K562 (cell line): Measurements from ENCODE around the gene GPC2. TPM values are rescaled to one million over a fixed set of nuclear protein-coding genes. Genes with fewer than 3 reads are reported as not detected.

ENCODE experiments used
- ATAC-seq: fragments of 200-7000 bp; cut with Tn5 transposase; 3 replicates; pipeline ENCODE4 v1.9.1; 2020; ENCODE audit warnings: moderate library complexity
- BruUV-seq: library from RNA; stranded (reverse); fragments of 400-500 nt; replicated peaks from 2 replicates; lab custom pipeline; 2021; lab: Mats Ljungman, UMichigan
- CTCF ChIA-PET: fragments of 300-600 bp; formaldehyde crosslinking; extraction: SDS; loops from one replicate; lab custom pipeline; 2021; ENCODE audit warnings: low intra/inter-chr PET ratio; lab: Yijun Ruan, JAX
- POLR2A ChIA-PET: fragments of 300-600, 350-650 bp; sonication (Branson Sonifier 250); formaldehyde crosslinking; extraction: SDS; loops from one replicate; lab custom pipeline; 2021; ENCODE audit warnings: antibody characterized with exemption, inconsistent platforms; lab: Yijun Ruan, JAX
- DNase-seq, 4 experiments: peaks; one replicate each; pipeline versions ENCODE4 v3.0.0 to v3.0.0-alpha.2; 2011 to 2018; ENCODE audit warnings: low spot score in 3 of 4, mixed read lengths in 3 of 4; ENCODE audit errors: extremely low read depth in 1 of 4
- FAIRE-seq: peaks from 2 replicates; lab custom pipeline; 2011; peaks lifted over from hg19 to GRCh38; lab: Jason Lieb, UNC
- H2AFZ ChIP-seq: 2 replicates; pipeline ENCODE4 v1.6.0; 2011; ENCODE audit warnings: low read depth, low read length, control low read depth, inconsistent platforms
- H3K27ac ChIP-seq: fragments of 200-600 bp; 3 replicates; pipeline ENCODE4 v1.8.0; 2011; ENCODE audit warnings: low read depth, mild to moderate bottlenecking, control low read depth, inconsistent platforms, low read length, moderate library complexity, mixed read lengths; ENCODE audit errors: extremely low read depth
- H3K27me3 ChIP-seq, 2 experiments: fragments of 300-600 bp in 1 of 2; 2 replicates in 1 of 2; 3 replicates in 1 of 2; pipeline versions ENCODE4 v1.6.0 to v1.8.0; 2011; ENCODE audit warnings: inconsistent platforms in 2 of 2, low read length in 2 of 2, mild to moderate bottlenecking in 1 of 2, mixed read lengths in 1 of 2, moderate library complexity in 1 of 2; ENCODE audit not compliant: control insufficient read depth in 2 of 2, insufficient read depth in 2 of 2
- H3K36me3 ChIP-seq: fragments of 300-600 bp; 3 replicates; pipeline ENCODE4 v1.8.0; 2011; ENCODE audit warnings: mild to moderate bottlenecking, low read length, inconsistent platforms; ENCODE audit not compliant: control insufficient read depth, insufficient read depth
- H3K4me1 ChIP-seq, 2 experiments: fragments of 200-600 bp in 1 of 2; replicated peaks in 1 of 2; 2 replicates in 1 of 2; 3 replicates in 1 of 2; pipeline versions ENCODE4 v1.5.1 to v1.8.0; 2011; ENCODE audit warnings: inconsistent platforms in 2 of 2, low read length in 2 of 2, mild to moderate bottlenecking in 1 of 2, mixed read lengths in 1 of 2, moderate library complexity in 1 of 2; ENCODE audit not compliant: control insufficient read depth in 2 of 2, insufficient read depth in 2 of 2
- H3K4me2 ChIP-seq: 2 replicates; pipeline ENCODE4 v1.6.1; 2011; ENCODE audit warnings: low read length, control low read depth, inconsistent platforms, mixed read lengths; ENCODE audit not compliant: insufficient read depth
- H3K4me3 ChIP-seq: fragments of 200-600 bp; sonication (generic), shearing (Covaris generic); 2 replicates; pipeline ENCODE4 v1.5.1; 2016; ENCODE audit warnings: control low read depth, inconsistent platforms
- H3K79me2 ChIP-seq: fragments of 200-600 bp; 3 replicates; pipeline ENCODE4 v1.8.0; 2011; ENCODE audit warnings: low read length, inconsistent platforms; ENCODE audit not compliant: control insufficient read depth, insufficient read depth
- H3K9ac ChIP-seq, 2 experiments: 2 replicates each; pipeline versions ENCODE4 v1.6.0 to v1.6.1; 2011; ENCODE audit warnings: low read depth in 2 of 2, low read length in 2 of 2, control low read depth in 1 of 2, inconsistent platforms in 1 of 2, mild to moderate bottlenecking in 1 of 2, mixed read lengths in 1 of 2; ENCODE audit not compliant: insufficient read depth in 1 of 2
- H3K9me1 ChIP-seq: one replicate; pipeline ENCODE4 v1.6.0; 2011; ENCODE audit warnings: inconsistent platforms, mild to moderate bottlenecking, low read length, moderate library complexity; ENCODE audit not compliant: control insufficient read depth, insufficient read depth
- H3K9me3 ChIP-seq: replicated peaks from 2 replicates; pipeline ENCODE4 v1.5.1; 2011; ENCODE audit warnings: low read depth, low read length, inconsistent platforms; ENCODE audit not compliant: control insufficient read depth, insufficient read depth
- H4K20me1 ChIP-seq: replicated peaks from 2 replicates; pipeline ENCODE4 v1.6.1; 2011; ENCODE audit warnings: low read length, inconsistent platforms, mixed read lengths; ENCODE audit not compliant: control insufficient read depth, insufficient read depth
- EHMT2 ChIP-seq: fragments of 450-650 bp; IDR thresholded peaks from 2 replicates; pipeline ENCODE4 v1.6.1; 2018; ENCODE audit warnings: antibody characterized with exemption
- HNRNPUL1 ChIP-seq: fragments of 200-400 bp; formaldehyde crosslinking; IDR thresholded peaks from 2 replicates; pipeline ENCODE4 v1.6.1; 2017; ENCODE audit warnings: low read length
- PCBP1 ChIP-seq: fragments of 200-400 bp; formaldehyde crosslinking; IDR thresholded peaks from 2 replicates; pipeline ENCODE4 v1.6.1; 2018; ENCODE audit warnings: mild to moderate bottlenecking, low read depth, low read length; ENCODE audit not compliant: poor library complexity, severe bottlenecking
- PTRF ChIP-seq: fragments of 450-650 bp; IDR thresholded peaks from 2 replicates; pipeline ENCODE4 v1.6.1; 2016; ENCODE audit warnings: mild to moderate bottlenecking, missing genetic modification characterization, missing compliant biosample characterization
- RBBP5 ChIP-seq: fragments of 200-600 bp; sonication (generic); IDR thresholded peaks from 2 replicates; pipeline ENCODE4 v1.6.1; 2012; ENCODE audit warnings: borderline replicate concordance, mild to moderate bottlenecking, low read length, control low read depth, inconsistent platforms; ENCODE audit not compliant: insufficient read depth, poor library complexity, severe bottlenecking
- ZNF384 ChIP-seq: IDR thresholded peaks from 2 replicates; pipeline ENCODE4 v1.6.1; 2012; ENCODE audit warnings: low read depth, low read length, improper control_type of control experiment
- WGBS: fragments of 100-300 bp; shearing (Covaris generic); methylation state at CpG from one replicate; pipeline ENCODE4 v1.1.6; 2016; ENCODE audit warnings: low coverage, mixed read lengths; ENCODE audit not compliant: insufficient coverage; ENCODE audit errors: missing lambda C conversion rate; 5-methylcytosine and 5-hydroxymethylcytosine counted together
- in situ Hi-C: fragments of 300-500 bp; cut with MboI; formaldehyde crosslinking; loops from 4 replicates; pipeline ENCODE4 v1.15.0; 2018; ENCODE audit warnings: inconsistent platforms, mixed read lengths
- intact Hi-C: fragments of 100-400 bp; cut with micrococcal nuclease; formaldehyde crosslinking; loops from 2 replicates; pipeline ENCODE4 v1.14.2; 2022
- polyA plus RNA-seq, 8 experiments: library from polyadenylated mRNA; depleted of rRNA in 4 of 8; stranded (reverse) in 5 of 8; unstranded in 3 of 8; fragments of >200 nt; fragmentation: Nextera tagmentation in 2 of 8; fragmentation: Illumina TruSeq in 1 of 8; extraction: Ambion mirVana in 2 of 8; extraction: Trizol in 1 of 8; gene quantifications; 2 replicates each; pipeline versions ENCODE4 v1.2.1 to v1.2.3, GENCODE V29; 2011 to 2014; ENCODE audit warnings: inconsistent platforms in 1 of 8, missing spikeins in 1 of 8
- total RNA-seq, 7 experiments: library from RNA; depleted of rRNA in 6 of 7; stranded (reverse); fragments of >200 nt in 6 of 7; fragmentation: Illumina TruSeq in 2 of 7; extraction: Trizol in 2 of 7; gene quantifications; 2 replicates each; pipeline versions ENCODE4 v1.2.1 to v1.2.3, GENCODE V29; 2011 to 2021; ENCODE audit warnings: low replicate concordance in 1 of 7
- TF ChIP-seq, protein P1 (sequence below), 2 experiments: fragments of 450-650 bp in 1 of 2; sonication (generic) in 1 of 2; formaldehyde crosslinking in 1 of 2; IDR thresholded peaks; 2 replicates each; pipeline versions ENCODE4 v1.7.1 to v1.9.0; 2016 to 2022; ENCODE audit warnings: inconsistent platforms in 1 of 2, mild to moderate bottlenecking in 1 of 2, missing genetic modification reagents in 1 of 2

GPC2 gene
- total and polyA plus RNA-seq, 9 of the 15 experiments (the other 6 are each of a cell fraction or from before 2014, with no cell fraction given): 0.06 to 7.7 (median 1.4) TPM; not detected in 1

DNA sequence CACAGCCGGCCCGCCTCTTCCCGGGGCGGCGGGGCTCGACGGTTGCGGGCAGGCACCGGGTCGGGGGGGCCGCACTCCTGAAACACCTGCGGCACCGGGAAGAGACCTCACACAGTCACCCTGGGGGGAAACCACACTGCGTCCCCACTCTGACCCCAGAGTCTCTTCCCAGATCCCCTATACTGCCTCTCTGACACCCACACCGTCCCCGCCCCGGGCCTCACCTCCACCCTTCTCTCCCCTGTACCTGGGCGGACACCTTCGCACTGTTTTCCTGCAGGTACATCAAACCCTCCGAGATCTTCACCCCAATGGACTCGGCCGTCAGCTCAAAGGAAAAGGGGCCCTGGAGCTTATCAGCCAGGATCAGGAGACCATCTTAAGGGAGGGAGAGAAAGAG, 5.3 kb downstream of the GPC2 start (continued):
- no peak for TF ChIP-seq RBBP5
- TF ChIP-seq HNRNPUL1: no peak
- no peak for TF ChIP-seq ZNF384
- no peak for TF ChIP-seq EHMT2
- TF ChIP-seq, all 486 proteins: peak for 0

DNA sequence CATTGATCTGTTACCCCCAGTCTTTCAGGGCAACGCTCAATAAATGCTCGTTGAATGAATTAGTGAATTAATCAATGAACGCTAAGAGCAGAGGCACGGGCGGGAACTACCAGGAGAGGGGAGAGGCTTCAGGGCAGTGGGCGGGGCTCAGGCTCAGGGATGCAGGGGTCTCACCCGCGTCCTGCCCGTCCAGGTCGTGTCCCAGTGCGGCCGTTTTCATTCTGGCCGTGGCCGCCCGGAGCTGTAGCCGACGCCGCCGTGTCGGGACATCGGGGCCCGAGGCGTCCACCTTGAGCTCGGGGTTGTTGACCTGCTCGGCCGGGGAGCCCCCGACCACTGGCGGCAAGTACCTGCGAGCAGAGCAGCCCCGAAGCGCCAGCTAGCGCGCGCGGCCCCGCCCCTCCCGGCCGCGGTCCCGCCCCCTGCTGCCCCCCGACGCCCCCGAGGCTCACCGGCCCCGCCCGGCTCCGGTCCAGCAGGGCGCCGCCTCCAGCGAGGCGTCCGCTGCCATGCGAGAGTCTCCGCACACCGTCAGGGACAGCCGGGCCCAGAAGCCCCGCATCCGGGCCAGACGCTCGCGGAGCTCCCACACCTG, 6.0 kb downstream of the GPC2 start:
- BruUV-seq: no TSS peak
- Histone ChIP-seq H3K36me3 (no peaks in the 10 kb centered on the region), H3K79me2 (no peaks in the 10 kb centered on the region), H3K4me1 (peaks cover 39 to 65% of the 10 kb centered on the region in 2 experiments), H2AFZ (no peak overlapping the region; the same call in 1 of the 2 replicates), H3K9me1 (no peaks in the 10 kb centered on the region), H3K4me2 (no peak overlapping the region), H4K20me1 (0 out of 2 replicates have a peak, but pooled peaks cover under 1% of the 10 kb centered on the region), H3K4me3 (no peak overlapping the region), H3K9ac (0 out of 4 replicates have a peak overlapping the region, but pooled peaks of 1 of the 2 experiments have one; percentile 28), H3K27ac (no peak overlapping the region), H3K27me3 (no peaks in the 10 kb centered on the region), H3K9me3 (no peaks in the 10 kb centered on the region)
- DNase-seq: peak in 3 of 4 experiments; percentile 13 to 64 (median 56)
- TF ChIP-seq, protein P1, sequence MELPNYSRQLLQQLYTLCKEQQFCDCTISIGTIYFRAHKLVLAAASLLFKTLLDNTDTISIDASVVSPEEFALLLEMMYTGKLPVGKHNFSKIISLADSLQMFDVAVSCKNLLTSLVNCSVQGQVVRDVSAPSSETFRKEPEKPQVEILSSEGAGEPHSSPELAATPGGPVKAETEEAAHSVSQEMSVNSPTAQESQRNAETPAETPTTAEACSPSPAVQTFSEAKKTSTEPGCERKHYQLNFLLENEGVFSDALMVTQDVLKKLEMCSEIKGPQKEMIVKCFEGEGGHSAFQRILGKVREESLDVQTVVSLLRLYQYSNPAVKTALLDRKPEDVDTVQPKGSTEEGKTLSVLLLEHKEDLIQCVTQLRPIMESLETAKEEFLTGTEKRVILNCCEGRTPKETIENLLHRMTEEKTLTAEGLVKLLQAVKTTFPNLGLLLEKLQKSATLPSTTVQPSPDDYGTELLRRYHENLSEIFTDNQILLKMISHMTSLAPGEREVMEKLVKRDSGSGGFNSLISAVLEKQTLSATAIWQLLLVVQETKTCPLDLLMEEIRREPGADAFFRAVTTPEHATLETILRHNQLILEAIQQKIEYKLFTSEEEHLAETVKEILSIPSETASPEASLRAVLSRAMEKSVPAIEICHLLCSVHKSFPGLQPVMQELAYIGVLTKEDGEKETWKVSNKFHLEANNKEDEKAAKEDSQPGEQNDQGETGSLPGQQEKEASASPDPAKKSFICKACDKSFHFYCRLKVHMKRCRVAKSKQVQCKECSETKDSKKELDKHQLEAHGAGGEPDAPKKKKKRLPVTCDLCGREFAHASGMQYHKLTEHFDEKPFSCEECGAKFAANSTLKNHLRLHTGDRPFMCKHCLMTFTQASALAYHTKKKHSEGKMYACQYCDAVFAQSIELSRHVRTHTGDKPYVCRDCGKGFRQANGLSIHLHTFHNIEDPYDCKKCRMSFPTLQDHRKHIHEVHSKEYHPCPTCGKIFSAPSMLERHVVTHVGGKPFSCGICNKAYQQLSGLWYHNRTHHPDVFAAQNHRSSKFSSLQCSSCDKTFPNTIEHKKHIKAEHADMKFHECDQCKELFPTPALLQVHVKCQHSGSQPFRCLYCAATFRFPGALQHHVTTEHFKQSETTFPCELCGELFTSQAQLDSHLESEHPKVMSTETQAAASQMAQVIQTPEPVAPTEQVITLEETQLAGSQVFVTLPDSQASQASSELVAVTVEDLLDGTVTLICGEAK (IDR thresholded peaks at IDR 0.05): no peak
- TF ChIP-seq, protein P1 (CRISPR knock-in tag; IDR thresholded peaks at IDR 0.05): no peak
- TF ChIP-seq PTRF (tag): no peak
- peak; percentile 31 for TF ChIP-seq PCBP1
- in situ Hi-C loops (no loop called here), intact Hi-C loops (no loop called here)
- POLR2A ChIA-PET: no interaction called here
- 74% methylated on average over 19 of the region's 61 CpGs for WGBS
- ATAC-seq: no peak
- no peak for FAIRE-seq
- CTCF ChIA-PET: no interaction called here
